SK-N-SH treated with all-trans-retinoic acid at 6 μM for 48 hours (cell line): ENCODE measurements around the gene AAK1.

Experiments
- ATAC-seq: fragments of 200-7000 bp; cut with Tn5 transposase; 3 replicates; pipeline ENCODE4 v1.9.1; 2020; ENCODE audit warnings: mild to moderate bottlenecking, moderate library complexity
- ARNTL ChIP-seq: fragments of 450-650 bp; formaldehyde crosslinking; IDR thresholded peaks from 2 replicates; pipeline ENCODE4 v1.5.0; 2020; ENCODE audit warnings: low read depth, mild to moderate bottlenecking, moderate library complexity, borderline replicate concordance
- BACH2 ChIP-seq: fragments of 250-450 bp; sonication (Bioruptor Pico); IDR thresholded peaks from 2 replicates; pipeline ENCODE4 v1.9.0; 2021; ENCODE audit warnings: mild to moderate bottlenecking, borderline replicate concordance
- CSDC2 ChIP-seq: fragments of 250-450 bp; sonication (Bioruptor Pico); IDR thresholded peaks from 2 replicates; pipeline ENCODE4 v1.5.0; 2020; ENCODE audit warnings: mild to moderate bottlenecking, moderate library complexity
- ESRRG ChIP-seq: fragments of 250-450 bp; sonication (Bioruptor Pico); IDR thresholded peaks from 2 replicates; pipeline ENCODE4 v1.6.1; 2021; ENCODE audit warnings: mild to moderate bottlenecking
- GLIS3 ChIP-seq: fragments of 250-450 bp; sonication (Bioruptor Pico); IDR thresholded peaks from 2 replicates; pipeline ENCODE4 v1.5.0; 2020; ENCODE audit warnings: mild to moderate bottlenecking, moderate library complexity
- ISL1 ChIP-seq: fragments of 250-450 bp; sonication (Bioruptor Pico); IDR thresholded peaks from 2 replicates; pipeline ENCODE4 v2.1.2; 2022; ENCODE audit warnings: mild to moderate bottlenecking, moderate library complexity
- OSR1 ChIP-seq: fragments of 250-450 bp; sonication (Bioruptor Pico); IDR thresholded peaks from 2 replicates; pipeline ENCODE4 v1.8.0; 2022; ENCODE audit warnings: moderate library complexity, mild to moderate bottlenecking, inconsistent platforms
- PATZ1 ChIP-seq: fragments of 250-450 bp; sonication (Bioruptor Pico); IDR thresholded peaks from 2 replicates; pipeline ENCODE4 v1.8.0; 2020; ENCODE audit warnings: mild to moderate bottlenecking, moderate library complexity, borderline replicate concordance
- POU6F1 ChIP-seq: fragments of 250-450 bp; sonication (Bioruptor Pico); IDR thresholded peaks from 2 replicates; pipeline ENCODE4 v1.8.0; 2021; ENCODE audit warnings: low read depth, mild to moderate bottlenecking, moderate library complexity, borderline replicate concordance
- PPARA ChIP-seq: fragments of 250-450 bp; sonication (Bioruptor Pico); IDR thresholded peaks from 2 replicates; pipeline ENCODE4 v1.5.0; 2020; ENCODE audit warnings: mild to moderate bottlenecking, borderline replicate concordance
- RARB ChIP-seq: fragments of 250-450 bp; sonication (Bioruptor Pico); IDR thresholded peaks from 2 replicates; pipeline ENCODE4 v1.8.0; 2021; ENCODE audit warnings: mild to moderate bottlenecking, moderate library complexity
- SNAI2 ChIP-seq: fragments of 250-450 bp; sonication (Bioruptor Pico); IDR thresholded peaks from 2 replicates; pipeline ENCODE4 v1.5.0; 2020; ENCODE audit warnings: mild to moderate bottlenecking, moderate library complexity
- TOX ChIP-seq: fragments of 250-450 bp; sonication (Bioruptor Pico); IDR thresholded peaks from 2 replicates; pipeline ENCODE4 v1.8.0; 2021; ENCODE audit warnings: mild to moderate bottlenecking, moderate library complexity, borderline replicate concordance
- ZC3H10 ChIP-seq: fragments of 250-450 bp; sonication (Bioruptor Pico); IDR thresholded peaks from 2 replicates; pipeline ENCODE4 v1.5.1; 2021; ENCODE audit warnings: mild to moderate bottlenecking, moderate library complexity
- ZFP3 ChIP-seq: fragments of 250-450 bp; sonication (Bioruptor Pico); IDR thresholded peaks from 2 replicates; pipeline ENCODE4 v1.5.0; 2020; ENCODE audit warnings: mild to moderate bottlenecking, moderate library complexity
- ZFP30 ChIP-seq: fragments of 450-650 bp; formaldehyde crosslinking; IDR thresholded peaks from 2 replicates; pipeline ENCODE4 v1.5.0; 2022; ENCODE audit warnings: mild to moderate bottlenecking, moderate library complexity
- ZNF565 ChIP-seq: fragments of 450-650 bp; formaldehyde crosslinking; conservative IDR thresholded peaks from 2 replicates; pipeline ENCODE4 v1.5.0; 2020; ENCODE audit warnings: low read depth, mild to moderate bottlenecking, moderate library complexity
- ZNF70 ChIP-seq: fragments of 450-650 bp; formaldehyde crosslinking; IDR thresholded peaks from 2 replicates; pipeline ENCODE4 v1.5.0; 2020; ENCODE audit warnings: mild to moderate bottlenecking, moderate library complexity
- ZNF8 ChIP-seq: fragments of 450-650 bp; formaldehyde crosslinking; IDR thresholded peaks from 2 replicates; pipeline ENCODE4 v1.5.0; 2020; ENCODE audit warnings: mild to moderate bottlenecking, moderate library complexity
- TF ChIP-seq, protein P1 (sequence below): fragments of 250-450 bp; sonication (Bioruptor Pico); IDR thresholded peaks from 2 replicates; pipeline ENCODE4 v1.5.0; 2020; ENCODE audit warnings: mild to moderate bottlenecking, moderate library complexity
- TF ChIP-seq, protein P2 (sequence below): fragments of 250-450 bp; sonication (Bioruptor Pico); IDR thresholded peaks from 2 replicates; pipeline ENCODE4 v1.5.1; 2020; ENCODE audit warnings: low read depth, mild to moderate bottlenecking, moderate library complexity
- TF ChIP-seq, protein P3 (sequence below): fragments of 250-450 bp; sonication (Bioruptor Pico); IDR thresholded peaks from 2 replicates; pipeline ENCODE4 v1.5.1; 2021; ENCODE audit warnings: mild to moderate bottlenecking, moderate library complexity

AAK1 gene

DNA sequence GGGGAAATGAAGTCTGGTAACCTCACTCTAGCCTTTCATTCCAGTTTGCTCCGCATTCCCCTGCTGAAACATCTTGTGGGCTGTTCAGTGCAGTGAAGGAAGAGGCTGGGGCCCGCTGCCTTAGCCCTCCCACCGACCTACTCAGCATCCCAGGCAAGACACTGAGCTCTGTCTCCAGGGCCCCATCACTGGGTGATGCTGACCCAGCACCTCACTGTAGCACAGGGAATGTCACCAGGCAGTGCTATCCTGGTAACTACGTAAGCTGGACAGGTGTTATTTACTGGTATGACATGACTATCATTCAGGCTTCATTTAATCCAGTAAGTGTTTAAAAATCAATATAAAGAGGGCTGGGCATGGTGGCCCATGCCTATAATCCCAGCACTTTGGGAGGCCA, 105.3 kb downstream of the AAK1 start:
- TF ChIP-seq RARB (CRISPR knock-in tag) (no peak), ISL1 (CRISPR knock-in tag) (no peak), BACH2 (CRISPR knock-in tag) (no peak), ZFP3 (CRISPR knock-in tag) (no peak), ZFP30 (no peak), TOX (CRISPR knock-in tag) (no peak), PATZ1 (CRISPR knock-in tag) (no peak), ARNTL (CRISPR knock-in tag) (no peak), SNAI2 (CRISPR knock-in tag) (no peak), ZC3H10 (no peak), PPARA (no peak), ZNF8 (CRISPR knock-in tag) (no peak), OSR1 (CRISPR knock-in tag) (no peak), CSDC2 (CRISPR knock-in tag) (no peak), ESRRG (no peak)
- TF ChIP-seq, protein P1, sequence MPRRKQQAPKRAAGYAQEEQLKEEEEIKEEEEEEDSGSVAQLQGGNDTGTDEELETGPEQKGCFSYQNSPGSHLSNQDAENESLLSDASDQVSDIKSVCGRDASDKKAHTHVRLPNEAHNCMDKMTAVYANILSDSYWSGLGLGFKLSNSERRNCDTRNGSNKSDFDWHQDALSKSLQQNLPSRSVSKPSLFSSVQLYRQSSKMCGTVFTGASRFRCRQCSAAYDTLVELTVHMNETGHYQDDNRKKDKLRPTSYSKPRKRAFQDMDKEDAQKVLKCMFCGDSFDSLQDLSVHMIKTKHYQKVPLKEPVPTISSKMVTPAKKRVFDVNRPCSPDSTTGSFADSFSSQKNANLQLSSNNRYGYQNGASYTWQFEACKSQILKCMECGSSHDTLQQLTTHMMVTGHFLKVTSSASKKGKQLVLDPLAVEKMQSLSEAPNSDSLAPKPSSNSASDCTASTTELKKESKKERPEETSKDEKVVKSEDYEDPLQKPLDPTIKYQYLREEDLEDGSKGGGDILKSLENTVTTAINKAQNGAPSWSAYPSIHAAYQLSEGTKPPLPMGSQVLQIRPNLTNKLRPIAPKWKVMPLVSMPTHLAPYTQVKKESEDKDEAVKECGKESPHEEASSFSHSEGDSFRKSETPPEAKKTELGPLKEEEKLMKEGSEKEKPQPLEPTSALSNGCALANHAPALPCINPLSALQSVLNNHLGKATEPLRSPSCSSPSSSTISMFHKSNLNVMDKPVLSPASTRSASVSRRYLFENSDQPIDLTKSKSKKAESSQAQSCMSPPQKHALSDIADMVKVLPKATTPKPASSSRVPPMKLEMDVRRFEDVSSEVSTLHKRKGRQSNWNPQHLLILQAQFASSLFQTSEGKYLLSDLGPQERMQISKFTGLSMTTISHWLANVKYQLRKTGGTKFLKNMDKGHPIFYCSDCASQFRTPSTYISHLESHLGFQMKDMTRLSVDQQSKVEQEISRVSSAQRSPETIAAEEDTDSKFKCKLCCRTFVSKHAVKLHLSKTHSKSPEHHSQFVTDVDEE (CRISPR knock-in tag), result no peak
- TF ChIP-seq, protein P2, sequence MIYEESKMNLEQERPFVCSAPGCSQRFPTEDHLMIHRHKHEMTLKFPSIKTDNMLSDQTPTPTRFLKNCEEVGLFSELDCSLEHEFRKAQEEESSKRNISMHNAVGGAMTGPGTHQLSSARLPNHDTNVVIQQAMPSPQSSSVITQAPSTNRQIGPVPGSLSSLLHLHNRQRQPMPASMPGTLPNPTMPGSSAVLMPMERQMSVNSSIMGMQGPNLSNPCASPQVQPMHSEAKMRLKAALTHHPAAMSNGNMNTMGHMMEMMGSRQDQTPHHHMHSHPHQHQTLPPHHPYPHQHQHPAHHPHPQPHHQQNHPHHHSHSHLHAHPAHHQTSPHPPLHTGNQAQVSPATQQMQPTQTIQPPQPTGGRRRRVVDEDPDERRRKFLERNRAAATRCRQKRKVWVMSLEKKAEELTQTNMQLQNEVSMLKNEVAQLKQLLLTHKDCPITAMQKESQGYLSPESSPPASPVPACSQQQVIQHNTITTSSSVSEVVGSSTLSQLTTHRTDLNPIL, result no peak
- ATAC-seq, result no peak

DNA sequence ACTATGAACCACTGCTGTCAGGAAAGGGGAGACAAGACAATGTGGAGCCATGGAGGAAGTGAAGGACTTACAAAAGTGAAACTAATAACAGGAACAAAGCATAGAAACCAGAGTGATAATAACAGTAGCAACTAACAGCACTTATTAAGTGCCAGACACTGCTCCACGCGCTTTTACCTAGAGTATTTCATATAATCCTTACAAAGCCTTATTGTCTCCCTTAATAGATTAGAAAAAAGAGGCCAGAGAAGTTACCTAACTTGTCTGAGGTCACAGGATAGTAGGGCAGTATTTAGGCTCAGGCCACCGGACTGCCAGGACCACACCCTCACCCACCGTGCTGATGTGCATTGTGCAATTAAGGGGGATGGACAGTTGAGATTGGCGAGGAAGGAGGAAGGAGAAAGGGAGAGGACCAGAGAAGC, 107.7 kb downstream of the AAK1 start:
- ATAC-seq, result no peak
- TF ChIP-seq, protein P3, sequence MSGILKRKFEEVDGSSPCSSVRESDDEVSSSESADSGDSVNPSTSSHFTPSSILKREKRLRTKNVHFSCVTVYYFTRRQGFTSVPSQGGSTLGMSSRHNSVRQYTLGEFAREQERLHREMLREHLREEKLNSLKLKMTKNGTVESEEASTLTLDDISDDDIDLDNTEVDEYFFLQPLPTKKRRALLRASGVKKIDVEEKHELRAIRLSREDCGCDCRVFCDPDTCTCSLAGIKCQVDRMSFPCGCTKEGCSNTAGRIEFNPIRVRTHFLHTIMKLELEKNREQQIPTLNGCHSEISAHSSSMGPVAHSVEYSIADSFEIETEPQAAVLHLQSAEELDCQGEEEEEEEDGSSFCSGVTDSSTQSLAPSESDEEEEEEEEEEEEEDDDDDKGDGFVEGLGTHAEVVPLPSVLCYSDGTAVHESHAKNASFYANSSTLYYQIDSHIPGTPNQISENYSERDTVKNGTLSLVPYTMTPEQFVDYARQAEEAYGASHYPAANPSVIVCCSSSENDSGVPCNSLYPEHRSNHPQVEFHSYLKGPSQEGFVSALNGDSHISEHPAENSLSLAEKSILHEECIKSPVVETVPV, result no peak
- no peak for TF ChIP-seq ZC3H10
- no peak for TF ChIP-seq ZFP30
- TF ChIP-seq GLIS3 (CRISPR knock-in tag), result no peak

DNA sequence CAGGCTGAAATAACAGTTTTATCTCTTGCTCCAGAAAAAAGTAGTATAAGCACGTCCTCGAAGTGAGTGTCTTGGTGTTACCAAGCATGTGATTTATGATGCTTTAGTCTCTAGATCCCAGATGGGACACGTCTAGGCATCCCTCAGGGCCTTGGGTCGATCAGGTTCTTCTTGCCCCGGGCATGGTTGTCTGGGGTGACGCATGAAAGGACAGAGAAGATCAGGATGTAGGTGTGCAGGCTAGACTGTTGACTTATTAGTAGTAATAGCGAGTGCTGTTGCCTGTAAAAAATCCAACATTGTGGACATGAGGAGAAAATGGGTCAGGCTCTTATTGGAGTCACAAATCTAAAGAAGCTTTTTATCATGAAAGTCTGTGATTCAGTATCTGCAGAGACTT, 112.4 kb downstream of the AAK1 start:
- ATAC-seq, result no peak

More for the DNA sequence above, 112.4 kb downstream of the AAK1 start:
- TF ChIP-seq BACH2 (CRISPR knock-in tag), result no peak
- TF ChIP-seq TOX (CRISPR knock-in tag), result no peak
- TF ChIP-seq ZNF70 (CRISPR knock-in tag), result no peak
- TF ChIP-seq ISL1 (CRISPR knock-in tag), result no peak
- TF ChIP-seq ZNF8 (CRISPR knock-in tag), result no peak
- no peak for TF ChIP-seq ESRRG
- TF ChIP-seq GLIS3 (CRISPR knock-in tag), result no peak
- TF ChIP-seq ZFP30, result no peak
- no peak for TF ChIP-seq RARB (CRISPR knock-in tag)
- TF ChIP-seq, protein P2, result no peak
- TF ChIP-seq PPARA, result no peak
- TF ChIP-seq ZFP3 (CRISPR knock-in tag), result no peak
- TF ChIP-seq ZNF565 (CRISPR knock-in tag), result no peak
- TF ChIP-seq SNAI2 (CRISPR knock-in tag), result no peak
- TF ChIP-seq, protein P3, result no peak
- TF ChIP-seq OSR1 (CRISPR knock-in tag), result no peak
- TF ChIP-seq PATZ1 (CRISPR knock-in tag), result no peak
- TF ChIP-seq POU6F1 (CRISPR knock-in tag), result no peak
- no peak for TF ChIP-seq CSDC2 (CRISPR knock-in tag)
